Measurements from ENCODE around the gene TFAM.

DNA sequence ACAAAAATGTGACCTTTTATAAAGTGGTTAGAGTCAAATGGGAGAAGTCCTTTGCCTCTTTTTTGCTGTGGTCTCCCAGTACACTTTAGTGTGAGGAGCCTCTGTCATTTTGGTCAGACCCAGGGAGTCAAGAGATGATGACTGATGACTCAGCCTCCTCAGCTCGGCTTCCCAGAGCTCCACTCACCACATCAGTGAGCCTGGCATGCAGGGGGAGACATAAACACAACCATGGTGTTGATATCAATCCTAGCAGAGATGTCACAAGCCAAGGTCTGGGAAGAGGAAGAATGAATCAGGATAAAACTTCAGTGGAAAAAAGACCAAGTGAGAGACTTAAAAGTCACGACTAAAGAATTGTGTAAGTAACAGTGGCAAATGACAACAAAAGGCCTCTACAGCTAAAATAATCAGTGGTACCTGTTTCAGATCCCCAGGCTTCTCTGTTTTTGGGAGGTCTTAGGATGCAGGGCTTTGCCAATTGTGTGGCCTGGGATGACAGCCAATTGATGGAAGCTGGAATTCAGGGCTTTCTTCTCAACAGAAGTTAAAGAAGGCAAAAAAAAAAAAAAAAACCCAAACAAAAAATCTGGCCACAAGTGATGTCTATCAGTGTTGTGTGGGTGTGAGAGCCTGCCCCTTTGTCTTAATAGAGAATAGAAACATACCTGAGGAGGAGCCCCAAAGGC is 50.2 kb downstream of the TFAM start:
- TF ChIP-seq CTCF (optimal IDR thresholded peaks at IDR 0.05 in 1 of 3, IDR thresholded peaks at IDR 0.05 in 1 of 3, conservative IDR thresholded peaks at IDR 0.05 in 1 of 3; ENCODE audit: extremely low read depth in 1 of 3, insufficient read depth in 2 of 3, low read length in 3 of 3) (peak in 2 of 3 experiments; percentile 42 to 49), EZH2 (IDR thresholded peaks at IDR 0.05; ENCODE audit: low read length) (no peak)

Measured in keratinocyte (primary cell).